ENCODE measurements around the gene ARHGEF26.

DNA sequence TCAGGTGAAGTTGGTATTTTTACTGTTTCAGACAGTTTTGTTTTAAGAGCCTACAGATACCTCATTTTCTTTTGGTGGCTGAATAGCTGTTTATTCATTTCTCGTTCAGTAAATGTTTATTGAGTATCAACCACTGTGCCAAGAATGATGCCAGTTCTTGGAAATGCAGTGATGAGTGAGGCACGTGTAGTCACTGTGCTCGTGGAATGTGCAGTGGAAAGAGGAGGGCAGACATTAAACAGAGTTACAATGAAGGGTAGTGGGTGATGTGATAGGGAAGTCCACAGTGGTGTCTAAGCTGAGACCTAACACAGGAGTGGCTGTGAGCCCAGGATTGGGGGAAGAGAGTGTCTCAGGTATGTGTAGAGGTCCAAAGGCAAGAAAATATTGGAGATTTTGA lies 73.7 kb downstream of the ARHGEF26 start:
- TF ChIP-seq, protein P1, sequence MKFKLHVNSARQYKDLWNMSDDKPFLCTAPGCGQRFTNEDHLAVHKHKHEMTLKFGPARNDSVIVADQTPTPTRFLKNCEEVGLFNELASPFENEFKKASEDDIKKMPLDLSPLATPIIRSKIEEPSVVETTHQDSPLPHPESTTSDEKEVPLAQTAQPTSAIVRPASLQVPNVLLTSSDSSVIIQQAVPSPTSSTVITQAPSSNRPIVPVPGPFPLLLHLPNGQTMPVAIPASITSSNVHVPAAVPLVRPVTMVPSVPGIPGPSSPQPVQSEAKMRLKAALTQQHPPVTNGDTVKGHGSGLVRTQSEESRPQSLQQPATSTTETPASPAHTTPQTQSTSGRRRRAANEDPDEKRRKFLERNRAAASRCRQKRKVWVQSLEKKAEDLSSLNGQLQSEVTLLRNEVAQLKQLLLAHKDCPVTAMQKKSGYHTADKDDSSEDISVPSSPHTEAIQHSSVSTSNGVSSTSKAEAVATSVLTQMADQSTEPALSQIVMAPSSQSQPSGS (CRISPR knock-in tag; IDR thresholded peaks at IDR 0.05; ENCODE audit: borderline replicate concordance, low read depth) = no peak
- TF ChIP-seq, protein P2, sequence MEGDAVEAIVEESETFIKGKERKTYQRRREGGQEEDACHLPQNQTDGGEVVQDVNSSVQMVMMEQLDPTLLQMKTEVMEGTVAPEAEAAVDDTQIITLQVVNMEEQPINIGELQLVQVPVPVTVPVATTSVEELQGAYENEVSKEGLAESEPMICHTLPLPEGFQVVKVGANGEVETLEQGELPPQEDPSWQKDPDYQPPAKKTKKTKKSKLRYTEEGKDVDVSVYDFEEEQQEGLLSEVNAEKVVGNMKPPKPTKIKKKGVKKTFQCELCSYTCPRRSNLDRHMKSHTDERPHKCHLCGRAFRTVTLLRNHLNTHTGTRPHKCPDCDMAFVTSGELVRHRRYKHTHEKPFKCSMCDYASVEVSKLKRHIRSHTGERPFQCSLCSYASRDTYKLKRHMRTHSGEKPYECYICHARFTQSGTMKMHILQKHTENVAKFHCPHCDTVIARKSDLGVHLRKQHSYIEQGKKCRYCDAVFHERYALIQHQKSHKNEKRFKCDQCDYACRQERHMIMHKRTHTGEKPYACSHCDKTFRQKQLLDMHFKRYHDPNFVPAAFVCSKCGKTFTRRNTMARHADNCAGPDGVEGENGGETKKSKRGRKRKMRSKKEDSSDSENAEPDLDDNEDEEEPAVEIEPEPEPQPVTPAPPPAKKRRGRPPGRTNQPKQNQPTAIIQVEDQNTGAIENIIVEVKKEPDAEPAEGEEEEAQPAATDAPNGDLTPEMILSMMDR (IDR thresholded peaks at IDR 0.05) = no peak
- TF ChIP-seq, protein P3, sequence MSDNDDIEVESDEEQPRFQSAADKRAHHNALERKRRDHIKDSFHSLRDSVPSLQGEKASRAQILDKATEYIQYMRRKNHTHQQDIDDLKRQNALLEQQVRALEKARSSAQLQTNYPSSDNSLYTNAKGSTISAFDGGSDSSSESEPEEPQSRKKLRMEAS (CRISPR knock-in tag; IDR thresholded peaks at IDR 0.05) = no peak
- TF ChIP-seq FOXK1 (CRISPR knock-in tag; IDR thresholded peaks at IDR 0.05) (no peak), CREB1 (CRISPR knock-in tag; IDR thresholded peaks at IDR 0.05) (no peak)

All from WTC11 (cell line).